ENCODE results near the gene LYZL1.

LYZL1 gene

DNA sequence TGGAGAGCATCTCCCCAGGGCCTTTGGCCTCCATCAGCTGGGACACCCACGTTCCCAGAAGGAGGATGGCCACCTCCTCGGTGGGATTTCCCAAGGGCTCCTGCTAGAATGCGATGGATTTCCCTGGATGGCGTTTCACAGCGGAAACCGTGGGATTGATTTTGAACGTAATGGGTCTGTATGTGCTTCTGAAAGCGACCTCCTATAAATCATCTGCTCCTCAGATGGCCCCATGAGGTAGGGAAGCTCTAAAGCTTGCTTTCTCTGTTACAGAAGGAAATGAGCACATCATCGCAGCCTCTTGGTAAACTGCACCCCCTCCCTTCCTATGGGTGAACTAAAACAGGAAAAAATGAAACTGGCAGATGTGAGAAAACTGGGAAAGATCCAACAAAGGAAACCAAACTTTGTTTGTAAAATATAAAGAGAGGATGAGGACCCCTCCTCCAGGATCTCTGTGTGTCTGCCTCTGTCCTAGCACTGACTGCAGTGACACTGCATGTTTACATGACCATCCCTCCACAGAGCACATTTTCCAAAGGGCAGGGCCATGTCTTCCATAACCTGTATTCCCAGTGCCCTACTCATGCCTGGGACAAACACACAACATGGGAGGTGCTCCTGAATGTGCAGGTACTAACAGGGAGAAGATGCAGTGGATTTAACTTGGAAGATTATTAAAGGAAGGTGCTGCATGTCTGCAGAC lies 57.6 kb downstream of the LYZL1 start:
- TF ChIP-seq, protein P1, sequence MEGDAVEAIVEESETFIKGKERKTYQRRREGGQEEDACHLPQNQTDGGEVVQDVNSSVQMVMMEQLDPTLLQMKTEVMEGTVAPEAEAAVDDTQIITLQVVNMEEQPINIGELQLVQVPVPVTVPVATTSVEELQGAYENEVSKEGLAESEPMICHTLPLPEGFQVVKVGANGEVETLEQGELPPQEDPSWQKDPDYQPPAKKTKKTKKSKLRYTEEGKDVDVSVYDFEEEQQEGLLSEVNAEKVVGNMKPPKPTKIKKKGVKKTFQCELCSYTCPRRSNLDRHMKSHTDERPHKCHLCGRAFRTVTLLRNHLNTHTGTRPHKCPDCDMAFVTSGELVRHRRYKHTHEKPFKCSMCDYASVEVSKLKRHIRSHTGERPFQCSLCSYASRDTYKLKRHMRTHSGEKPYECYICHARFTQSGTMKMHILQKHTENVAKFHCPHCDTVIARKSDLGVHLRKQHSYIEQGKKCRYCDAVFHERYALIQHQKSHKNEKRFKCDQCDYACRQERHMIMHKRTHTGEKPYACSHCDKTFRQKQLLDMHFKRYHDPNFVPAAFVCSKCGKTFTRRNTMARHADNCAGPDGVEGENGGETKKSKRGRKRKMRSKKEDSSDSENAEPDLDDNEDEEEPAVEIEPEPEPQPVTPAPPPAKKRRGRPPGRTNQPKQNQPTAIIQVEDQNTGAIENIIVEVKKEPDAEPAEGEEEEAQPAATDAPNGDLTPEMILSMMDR (IDR thresholded peaks at IDR 0.05; ENCODE audit: unreplicated experiment in 3 of 3), result no peak
- H3K27me3 Mint-ChIP-seq (ENCODE audit: low read depth), result peaks cover 8% of the 10 kb centered on the region
- H3K27ac Mint-ChIP-seq, result peak overlapping the region in 1 of 3 experiments; percentile 15
- peaks cover 4% of the 10 kb centered on the region for H3K36me3 Mint-ChIP-seq (ENCODE audit: low read depth)
- H3K4me1 Mint-ChIP-seq, result peaks cover 25% of the 10 kb centered on the region
- peaks cover 17% of the 10 kb centered on the region for H3K9me3 Mint-ChIP-seq
- no peak overlapping the region for H3K4me3 Mint-ChIP-seq

DNA sequence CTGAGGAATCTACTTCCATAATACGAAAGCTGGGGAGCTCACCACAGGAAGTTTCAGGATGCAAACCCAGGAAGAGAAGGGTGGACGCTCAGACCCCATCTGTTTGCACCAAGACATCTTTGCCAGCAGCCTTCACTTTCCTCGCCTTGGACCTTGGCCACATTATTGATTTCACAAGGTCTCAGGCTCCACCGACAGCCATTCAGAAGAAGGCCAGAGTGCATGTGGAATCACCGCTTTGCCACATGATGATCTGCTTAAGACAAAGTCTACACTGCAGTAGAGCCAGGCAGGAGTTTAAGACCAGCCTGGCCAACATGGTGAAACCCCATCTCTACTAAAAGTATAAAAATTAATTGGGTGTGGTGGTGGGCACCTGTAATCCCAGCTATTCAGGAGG lies 60.0 kb downstream of the LYZL1 start:
- Mint-ChIP-seq H3K4me1 (peaks cover 29% of the 10 kb centered on the region), H3K36me3 (ENCODE audit: low read depth) (no peaks in the 10 kb centered on the region), H3K4me3 (no peak overlapping the region), H3K27me3 (ENCODE audit: low read depth) (peaks cover 18% of the 10 kb centered on the region), H3K9me3 (peaks cover 2% of the 10 kb centered on the region), H3K27ac (no peak overlapping the region)
- TF ChIP-seq, protein P1 (IDR thresholded peaks at IDR 0.05; ENCODE audit: unreplicated experiment in 3 of 3), result no peak

DNA sequence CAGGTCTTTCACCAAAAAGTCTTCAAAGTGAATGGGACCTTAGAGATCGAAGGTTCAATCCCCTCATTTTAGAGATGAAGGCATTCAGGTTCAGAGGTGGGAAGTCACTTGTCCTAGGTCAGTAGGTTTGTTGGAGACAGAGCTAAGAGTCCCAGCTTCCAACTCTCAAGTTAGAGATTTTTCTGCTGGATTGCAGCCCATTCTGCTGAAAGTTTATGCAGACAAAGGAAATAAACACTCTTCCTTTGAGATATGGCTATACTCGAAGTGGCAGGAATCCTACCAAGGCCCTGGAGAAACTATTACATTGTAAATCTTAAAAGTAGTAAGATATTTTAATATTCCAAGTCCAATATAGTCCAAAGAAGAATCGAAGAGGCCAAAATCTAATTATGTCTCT lies 64.4 kb downstream of the LYZL1 start:
- no peak overlapping the region for H3K4me3 Mint-ChIP-seq
- no peaks in the 10 kb centered on the region for H3K9me3 Mint-ChIP-seq
- peaks cover 14% of the 10 kb centered on the region for H3K27me3 Mint-ChIP-seq (ENCODE audit: low read depth)
- H3K27ac Mint-ChIP-seq, result peak overlapping the region in 1 of 3 experiments; percentile 71
- H3K4me1 Mint-ChIP-seq, result peaks cover 24% of the 10 kb centered on the region
- TF ChIP-seq, protein P1 (IDR thresholded peaks at IDR 0.05; ENCODE audit: unreplicated experiment in 3 of 3), result no peak
- H3K36me3 Mint-ChIP-seq (ENCODE audit: low read depth), result no peaks in the 10 kb centered on the region

DNA sequence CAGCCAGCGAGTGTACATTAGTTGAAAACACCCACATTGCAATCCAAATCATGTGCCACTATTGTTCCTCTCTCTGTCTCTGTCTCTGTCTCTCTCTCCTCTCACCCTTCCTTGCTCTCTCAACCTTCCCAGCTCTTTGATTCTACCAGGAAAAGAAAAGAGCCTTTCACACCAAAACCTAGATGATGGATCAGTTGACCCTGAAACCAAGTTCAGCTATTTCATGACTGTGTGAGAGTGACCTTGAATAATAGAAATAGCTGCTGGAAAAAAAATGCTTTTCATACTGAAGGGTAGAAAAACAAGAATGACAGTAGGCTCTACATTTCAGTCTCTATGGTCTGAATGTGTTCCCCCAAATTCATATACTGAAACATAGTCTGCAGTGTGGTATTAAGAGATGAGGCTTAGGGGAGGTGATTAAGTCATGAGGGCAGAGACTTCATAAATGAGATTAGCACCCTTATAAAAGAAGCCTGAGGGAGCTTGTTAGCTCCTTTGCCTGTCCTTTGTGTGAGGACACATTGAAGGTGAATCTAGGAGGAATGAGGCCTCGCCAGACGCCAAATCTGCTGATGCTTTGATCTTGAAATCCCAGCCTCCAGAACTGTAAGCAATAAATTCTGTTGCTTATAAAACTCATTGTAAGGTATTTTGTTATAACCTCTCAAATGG lies 65.2 kb downstream of the LYZL1 start:
- no peaks in the 10 kb centered on the region for H3K9me3 Mint-ChIP-seq
- H3K36me3 Mint-ChIP-seq (ENCODE audit: low read depth), result no peaks in the 10 kb centered on the region
- TF ChIP-seq, protein P1 (IDR thresholded peaks at IDR 0.05; ENCODE audit: unreplicated experiment in 3 of 3), result no peak
- H3K4me3 Mint-ChIP-seq, result no peak overlapping the region
- H3K27ac Mint-ChIP-seq, result peak overlapping the region in 2 of 3 experiments; percentile 27 to 71
- H3K4me1 Mint-ChIP-seq, result peaks cover 24% of the 10 kb centered on the region
- H3K27me3 Mint-ChIP-seq (ENCODE audit: low read depth), result peaks cover 14% of the 10 kb centered on the region

DNA sequence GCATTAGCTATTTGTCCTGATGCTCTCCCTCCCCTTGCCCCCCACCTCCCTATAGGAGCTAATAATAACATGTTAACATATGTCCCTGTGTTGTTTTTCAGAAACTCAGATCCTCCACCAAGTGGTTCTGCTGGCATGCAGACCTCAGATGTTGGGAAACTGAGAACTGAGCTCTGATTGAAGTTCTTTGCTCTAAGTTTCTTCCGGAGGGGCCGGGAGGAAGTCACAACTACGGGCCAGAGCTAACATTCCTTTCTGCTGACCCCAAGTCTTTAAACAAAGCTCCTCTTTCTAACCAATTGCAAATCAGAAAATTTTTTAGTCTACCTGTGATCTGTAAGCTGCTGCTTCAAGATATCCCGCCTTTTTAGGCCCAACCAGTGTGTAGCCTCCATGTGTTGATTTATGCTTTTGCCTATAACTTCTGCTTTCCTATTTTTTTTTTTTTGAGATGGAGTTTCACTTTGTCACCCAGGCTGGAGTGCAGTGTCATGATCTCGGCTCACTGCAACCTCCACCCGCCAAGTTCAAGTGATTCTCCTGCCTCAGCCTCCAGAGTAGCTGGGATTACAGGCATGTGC lies 66.6 kb downstream of the LYZL1 start:
- Mint-ChIP-seq H3K27ac (peak overlapping the region in 2 of 3 experiments; percentile 73 to 81), H3K4me1 (peaks cover 24% of the 10 kb centered on the region), H3K27me3 (ENCODE audit: low read depth) (peaks cover 11% of the 10 kb centered on the region), H3K4me3 (no peak overlapping the region), H3K9me3 (peaks cover 3% of the 10 kb centered on the region), H3K36me3 (ENCODE audit: low read depth) (no peaks in the 10 kb centered on the region)
- TF ChIP-seq, protein P1 (IDR thresholded peaks at IDR 0.05; ENCODE audit: unreplicated experiment in 3 of 3), result no peak

All from nephron (organoid).